ENCODE results near the gene SSH2. TPM values are rescaled to one million over a fixed set of nuclear protein-coding genes. Genes with fewer than 3 reads are reported as not detected.

Gene SSH2
- total RNA-seq = 10 to 100 TPM; 28.1 to 28.2 TPM

- H3K27me3 ChIP-seq = no peaks in the 10 kb centered on the region
- TF ChIP-seq CTCF (IDR thresholded peaks at IDR 0.05) = no peak
- DNase-seq = peak; percentile 93
- H3K9me3 ChIP-seq = no peaks in the 10 kb centered on the region
- peak within 1 kb of the TSS; percentile 90 to 99 for H3K9ac ChIP-seq (ENCODE audit: low read depth in 2 of 2, low read length in 2 of 2)
- H3K36me3 ChIP-seq = no peaks in the 10 kb centered on the region
- H3K4me3 ChIP-seq = peak within 1 kb of the TSS; percentile 69
- intact Hi-C loops (cut with DNase I) = loop anchor here (1.0 to 10.0 kb wide), 2 partner anchors 122 to 165 kb away; no protein-coding TSS in a partner anchor
- H3K27ac ChIP-seq = peak within 1 kb of the TSS; percentile 92
- H3K4me1 ChIP-seq = peaks cover 4% of the 10 kb centered on the region
These were observed at the start of gene SSH2 for GRCh38 chr17:29929533-29930408. Gene SSH2, minus strand, starts transcription at chr17:29930228. Its CDS starts 228 bp downstream, at chr17:29930000.

GRCh38 chr17:29977836-29978235, 47.8 kb upstream of the SSH2 start:
- no peak for DNase-seq
- Histone ChIP-seq H3K9ac (ENCODE audit: low read depth in 2 of 2, low read length in 2 of 2) (no peak overlapping the region), H3K9me3 (no peaks in the 10 kb centered on the region), H3K4me3 (no peak overlapping the region), H3K27ac (no peak overlapping the region), H3K4me1 (no peaks in the 10 kb centered on the region), H3K27me3 (no peaks in the 10 kb centered on the region), H3K36me3 (no peaks in the 10 kb centered on the region)
- intact Hi-C loops (cut with DNase I) = no loop called here
- no peak for TF ChIP-seq CTCF (IDR thresholded peaks at IDR 0.05)

- Histone ChIP-seq H3K4me1 (no peaks in the 10 kb centered on the region), H3K36me3 (no peaks in the 10 kb centered on the region), H3K27me3 (no peaks in the 10 kb centered on the region), H3K9me3 (no peaks in the 10 kb centered on the region), H3K4me3 (no peak overlapping the region), H3K27ac (no peak overlapping the region), H3K9ac (ENCODE audit: low read depth in 2 of 2, low read length in 2 of 2) (no peak overlapping the region)
- intact Hi-C loops (cut with DNase I) = no loop called here
- DNase-seq = peak; percentile 66
- no peak for TF ChIP-seq CTCF (IDR thresholded peaks at IDR 0.05)
These were observed 43.0 kb upstream of the SSH2 start for GRCh38 chr17:29973005-29973404.

GRCh38 chr17:29972277-29972676, 42.2 kb upstream of the SSH2 start:
- Histone ChIP-seq H3K9ac (ENCODE audit: low read depth in 2 of 2, low read length in 2 of 2) (no peak overlapping the region), H3K9me3 (no peaks in the 10 kb centered on the region), H3K4me1 (no peaks in the 10 kb centered on the region), H3K4me3 (no peak overlapping the region), H3K27ac (no peak overlapping the region), H3K27me3 (no peaks in the 10 kb centered on the region), H3K36me3 (no peaks in the 10 kb centered on the region)
- no peak for DNase-seq
- intact Hi-C loops (cut with DNase I) = no loop called here
- no peak for TF ChIP-seq CTCF (IDR thresholded peaks at IDR 0.05)

GRCh38 chr17:29968271-29968670, 38.2 kb upstream of the SSH2 start:
- Histone ChIP-seq H3K36me3 (no peaks in the 10 kb centered on the region), H3K9me3 (no peaks in the 10 kb centered on the region), H3K4me1 (no peaks in the 10 kb centered on the region), H3K9ac (ENCODE audit: low read depth in 2 of 2, low read length in 2 of 2) (no peak overlapping the region), H3K4me3 (no peak overlapping the region), H3K27me3 (no peaks in the 10 kb centered on the region), H3K27ac (no peak overlapping the region)
- intact Hi-C loops (cut with DNase I) = no loop called here
- TF ChIP-seq CTCF (IDR thresholded peaks at IDR 0.05) = no peak
- DNase-seq = no peak
